ENCODE results near the gene SORL1.
"Not testable (repeated sequence)": the region's sequence is repeated elsewhere in the genome, so short reads cannot be mapped to it uniquely, and the experiment has no call there.

Gene SORL1

DNA sequence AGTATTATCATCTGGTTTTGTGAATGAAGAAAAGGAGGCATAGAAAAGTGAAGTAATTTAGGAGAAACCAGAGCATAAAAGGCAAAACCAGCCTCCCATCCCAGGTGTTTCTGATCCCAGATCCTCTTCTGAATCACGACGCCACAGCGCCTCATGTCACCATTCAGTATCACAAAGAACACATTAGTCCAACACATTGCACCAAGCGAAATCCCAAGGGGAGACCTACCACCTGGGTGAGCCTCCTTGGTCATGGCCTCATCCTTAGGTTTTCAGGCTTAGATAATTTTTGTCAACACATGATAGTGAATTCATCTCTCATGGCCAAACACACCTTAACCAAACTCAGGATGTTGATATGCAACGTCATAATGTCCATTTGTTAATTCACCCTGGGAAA is 182.2 kb downstream of the SORL1 start:
- DNase-seq = no peak

DNA sequence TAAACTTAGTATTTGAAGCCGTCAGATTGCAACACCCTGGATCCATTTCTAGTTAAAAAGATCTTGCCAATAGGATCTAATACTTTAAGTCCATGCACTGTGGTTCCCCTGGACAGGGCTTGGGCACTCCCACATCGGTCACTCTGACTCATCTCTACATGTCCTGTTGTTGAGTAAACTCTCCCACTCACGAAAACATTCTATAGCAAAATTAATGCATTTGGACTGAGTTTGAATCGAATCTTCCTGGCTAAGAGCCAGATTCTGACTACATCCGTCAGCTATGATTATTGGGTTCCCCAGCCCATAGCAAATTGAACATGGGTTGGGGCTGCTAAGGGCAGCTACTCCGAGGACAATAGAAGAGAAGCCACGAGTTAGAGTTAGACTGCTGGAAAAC is 182.8 kb downstream of the SORL1 start:
- DNase-seq = peak; percentile 87

DNA sequence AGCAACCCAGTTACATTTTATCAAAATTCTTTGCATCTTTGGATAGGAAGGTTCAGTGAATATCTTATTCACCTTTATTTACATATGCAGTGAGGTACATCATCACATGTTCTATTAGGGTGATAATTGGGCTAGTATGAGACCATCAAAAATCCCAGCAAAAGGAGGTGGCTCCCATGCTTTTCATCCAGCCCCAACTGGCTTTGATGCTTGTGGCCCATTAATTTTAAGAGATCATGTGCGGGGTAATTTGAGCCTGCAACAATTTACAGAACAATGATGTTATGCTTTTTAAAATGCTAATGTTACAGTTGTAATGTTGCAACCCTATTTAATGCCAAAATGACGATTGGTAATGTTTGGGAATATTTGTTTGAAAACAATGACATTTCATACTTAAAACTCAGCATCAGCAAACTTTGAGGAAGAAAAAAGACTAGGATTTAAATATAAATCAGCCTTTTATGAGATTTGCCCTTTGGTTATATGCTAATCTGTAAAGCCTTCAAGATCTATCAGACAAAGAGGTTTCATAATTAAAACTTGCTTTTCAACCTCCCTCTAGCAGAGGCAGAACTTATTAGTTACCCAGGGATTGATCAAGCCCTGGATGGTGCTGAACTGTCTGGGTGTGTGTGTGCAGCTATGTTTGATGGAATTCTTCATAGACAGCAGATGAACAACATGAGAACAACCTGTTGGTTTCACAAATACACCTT is 184.1 kb downstream of the SORL1 start:
- DNase-seq = no peak

DNA sequence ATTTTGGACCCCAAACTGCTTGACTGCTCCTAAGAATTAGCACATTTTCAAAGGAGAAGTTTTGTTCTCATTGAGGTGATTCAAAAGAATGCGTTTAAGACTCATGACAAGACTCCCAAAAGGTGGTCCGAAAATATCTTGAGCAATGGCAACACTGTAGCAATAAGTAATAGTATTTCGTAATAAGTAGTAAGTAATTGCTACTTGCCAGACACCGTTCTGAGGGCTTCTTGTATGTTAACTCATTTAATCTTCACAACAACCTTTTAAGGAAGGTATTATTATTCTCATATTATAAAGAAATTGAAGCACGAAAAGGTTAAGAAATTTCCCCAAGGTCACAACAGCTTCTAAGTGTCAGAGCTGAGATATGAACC is 184.7 kb downstream of the SORL1 start:
- DNase-seq = peak; percentile 16

DNA sequence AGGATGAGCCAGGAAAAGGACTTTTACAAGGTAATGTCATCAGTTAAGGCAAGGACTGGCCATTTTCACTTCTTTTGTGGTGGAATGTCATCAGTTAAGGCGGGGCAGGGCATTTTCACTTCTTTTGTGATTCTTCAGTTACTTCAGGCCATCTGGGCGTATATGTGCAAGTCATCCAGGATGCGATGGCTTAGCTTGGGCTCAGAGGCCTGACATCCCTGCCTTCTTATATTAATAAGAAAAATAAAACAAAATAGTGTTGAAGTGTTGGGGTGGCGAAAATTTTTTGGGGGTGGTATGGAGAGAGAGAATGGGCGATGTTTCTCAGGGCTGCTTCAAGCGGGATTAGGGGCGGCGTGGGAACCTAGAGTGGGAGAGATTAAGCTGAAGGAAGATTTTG is 185.5 kb downstream of the SORL1 start:
- DNase-seq = not testable (repeated sequence)

DNA sequence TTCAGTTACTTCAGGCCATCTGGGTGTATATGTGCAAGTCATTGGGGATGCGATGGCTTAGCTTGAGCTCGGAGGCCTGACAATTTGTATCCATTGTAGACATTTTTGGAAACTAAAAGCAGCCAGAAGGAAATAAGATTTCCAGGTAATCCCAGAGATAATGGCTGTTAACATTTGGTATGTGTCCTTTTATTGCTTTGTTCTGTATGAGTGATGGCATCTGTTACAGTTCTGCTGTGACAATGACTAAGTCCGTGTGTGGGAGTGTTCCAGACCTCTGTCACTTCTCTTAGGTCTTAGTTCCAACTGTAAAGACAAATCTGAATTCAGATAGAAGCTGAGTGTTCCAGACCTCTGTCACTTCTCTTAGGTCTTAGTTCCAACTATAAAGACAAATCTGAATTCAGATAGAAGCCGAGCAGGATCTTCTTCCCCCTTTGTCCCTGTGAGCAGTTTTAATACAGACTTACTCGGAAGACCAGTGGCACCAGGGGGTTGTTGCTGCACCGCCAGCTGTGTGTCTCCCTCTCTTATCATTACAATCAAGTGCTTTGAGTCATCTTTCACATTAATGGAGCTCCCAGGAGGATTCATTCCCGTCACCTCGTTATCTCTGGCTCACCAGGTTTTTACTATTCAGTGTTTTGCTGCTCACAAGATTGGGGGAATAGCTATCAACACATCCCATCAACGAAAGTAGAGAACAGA is 191.5 kb downstream of the SORL1 start:
- peak; percentile 68 for DNase-seq

DNA sequence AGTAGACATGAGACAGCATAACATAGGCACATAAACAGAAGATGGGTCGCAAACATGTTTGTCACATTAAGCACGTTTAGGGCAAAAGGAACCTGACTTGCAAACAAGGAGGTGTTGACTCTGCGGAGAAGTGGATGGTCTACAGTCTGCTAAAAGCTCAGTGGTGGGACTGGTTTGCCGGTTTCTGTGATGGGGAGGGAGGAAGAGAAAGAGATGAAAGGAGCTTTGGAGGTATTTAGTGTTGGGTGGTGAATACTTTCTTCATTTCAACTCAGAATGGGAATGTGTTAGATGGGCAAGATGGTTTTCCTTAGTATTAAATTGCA is 192.0 kb downstream of the SORL1 start:
- no peak for DNase-seq

DNA sequence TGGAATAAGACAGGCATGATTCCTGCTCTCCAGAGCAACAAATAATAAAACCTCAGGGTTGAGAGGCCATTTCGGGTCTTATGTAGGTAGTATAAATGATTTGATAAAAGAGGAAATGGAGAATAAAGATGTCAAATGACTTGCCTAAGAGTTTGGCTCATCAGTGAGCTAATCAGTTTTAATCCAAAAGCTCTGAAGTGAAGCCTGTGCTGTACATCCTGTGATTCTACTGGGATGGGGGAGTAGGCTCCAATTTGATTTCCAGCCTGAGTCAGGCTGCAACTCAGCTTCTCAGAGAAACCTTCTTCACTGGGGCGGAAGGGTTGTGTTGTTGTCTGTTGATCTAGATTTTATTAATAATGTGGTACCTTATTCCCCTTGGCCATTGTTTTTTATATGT is 192.9 kb downstream of the SORL1 start:
- DNase-seq = peak; percentile 47

DNA sequence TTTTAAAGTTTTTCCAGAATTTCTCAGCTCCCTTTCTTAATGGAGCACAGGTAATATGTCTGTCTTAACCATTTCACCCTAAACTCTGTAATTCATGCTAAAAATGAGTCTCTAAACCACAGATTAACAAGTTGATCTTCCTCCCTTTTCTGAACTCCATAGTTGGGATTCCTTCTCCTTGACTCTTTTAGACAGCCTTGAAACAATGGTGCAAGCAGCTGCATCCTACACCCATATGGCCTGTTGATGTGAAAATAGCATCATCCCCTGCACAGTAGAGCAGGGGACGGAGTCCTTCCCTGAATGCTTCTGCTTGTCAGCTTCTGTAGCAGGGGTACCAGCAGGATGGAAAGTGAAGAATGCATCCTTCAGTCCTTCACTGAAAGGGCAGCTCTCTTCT is 193.5 kb downstream of the SORL1 start:
- no peak for DNase-seq

DNA sequence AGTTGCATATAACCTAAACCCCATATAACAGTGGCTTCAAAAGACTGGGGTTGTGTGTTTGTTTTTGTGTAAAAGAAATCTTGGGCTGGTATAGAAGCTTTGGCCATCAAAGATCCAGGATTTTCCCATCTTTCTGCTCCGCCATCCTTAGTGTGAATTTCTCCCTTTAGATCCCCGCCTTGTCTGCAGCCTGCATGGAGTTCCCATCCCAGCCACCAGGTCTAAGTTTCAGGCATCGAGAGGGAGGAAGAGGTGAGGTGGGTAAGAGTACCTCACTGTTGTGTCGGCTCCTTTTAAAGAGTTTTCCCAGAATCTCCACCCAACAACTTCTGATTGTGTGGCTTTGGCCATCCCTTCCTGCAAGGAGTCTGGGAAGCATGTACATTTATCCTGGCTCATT is 196.2 kb downstream of the SORL1 start:
- DNase-seq = no peak

DNA sequence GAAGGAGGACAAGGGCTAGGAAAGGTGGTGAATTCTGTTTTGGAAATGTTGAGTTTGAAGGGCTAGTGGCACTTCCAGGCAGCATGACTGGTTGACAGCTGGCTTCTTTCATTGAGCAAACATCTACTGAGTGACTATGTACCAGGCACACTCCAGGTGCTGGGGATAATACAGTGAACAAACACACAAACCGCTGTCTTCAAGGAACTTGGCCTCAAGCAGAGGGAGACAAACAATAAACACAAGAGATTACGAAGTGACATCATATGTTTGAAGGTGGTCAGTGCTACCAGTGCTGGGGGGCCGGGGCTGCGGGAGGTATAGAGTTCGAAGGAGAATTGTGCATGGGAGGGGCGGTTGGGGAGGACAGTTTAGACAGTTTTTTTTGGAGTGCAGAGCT is 197.7 kb downstream of the SORL1 start:
- no peak for DNase-seq

DNA sequence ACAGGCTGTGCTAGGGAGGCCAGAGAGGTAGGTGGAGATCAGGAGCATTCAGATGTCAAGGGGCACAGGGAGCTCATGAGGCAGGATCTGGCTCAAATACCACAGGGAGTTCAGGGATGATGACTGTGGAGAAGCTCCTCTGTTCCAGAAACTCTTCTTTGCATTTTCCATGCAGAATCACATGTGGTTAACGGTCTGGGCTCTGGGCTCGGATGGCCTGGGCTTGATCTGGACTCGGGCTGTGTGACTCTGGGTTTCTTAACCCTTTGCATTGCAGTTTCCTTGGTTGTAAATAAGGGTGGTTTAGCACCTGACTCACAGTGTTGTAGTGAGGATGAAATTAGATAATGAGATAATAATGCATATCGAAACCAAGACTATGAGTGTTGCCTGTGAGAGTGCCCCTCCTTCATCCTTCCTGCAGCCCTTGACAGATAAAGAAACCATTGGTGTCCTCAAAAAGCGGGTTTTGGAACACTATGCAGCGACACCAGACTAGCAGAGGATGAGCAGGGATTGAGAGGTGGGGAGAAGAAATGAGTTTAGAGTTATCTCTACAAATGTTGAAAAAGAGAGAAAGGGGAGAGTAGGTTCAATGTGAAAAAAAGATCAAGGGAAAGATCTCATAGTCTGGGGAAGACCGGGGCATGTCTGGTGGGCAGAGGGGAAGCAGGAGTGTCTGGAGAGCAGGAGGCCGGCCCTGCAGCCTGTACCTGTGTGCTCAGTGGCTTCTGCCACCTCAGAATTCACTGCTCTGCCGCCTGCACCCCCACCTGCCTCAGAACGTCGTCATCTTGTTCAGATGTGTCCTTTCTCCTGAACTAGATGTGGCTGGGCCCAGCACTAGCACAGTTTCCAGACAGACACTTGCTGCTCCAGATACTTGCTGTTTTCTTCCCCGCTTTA is 198.5 kb downstream of the SORL1 start:
- DNase-seq = no peak

DNA sequence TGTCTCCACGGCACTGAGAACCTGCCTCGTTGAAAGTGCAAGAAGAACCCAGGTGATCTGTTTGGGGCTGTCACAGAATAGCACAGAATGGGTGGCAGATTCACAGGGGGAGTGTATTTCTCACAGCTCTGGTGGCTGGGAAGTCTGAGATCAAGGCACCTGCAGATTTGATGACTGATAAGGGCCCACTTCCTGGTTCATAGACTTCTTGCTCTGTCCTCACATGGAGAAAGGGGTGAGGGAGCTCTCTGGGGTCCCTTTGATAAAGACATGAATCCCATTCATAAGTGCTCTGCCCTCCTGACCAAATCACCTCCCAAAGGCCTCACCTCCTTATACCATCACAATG is 199.1 kb downstream of the SORL1 start:
- no peak for DNase-seq

DNA sequence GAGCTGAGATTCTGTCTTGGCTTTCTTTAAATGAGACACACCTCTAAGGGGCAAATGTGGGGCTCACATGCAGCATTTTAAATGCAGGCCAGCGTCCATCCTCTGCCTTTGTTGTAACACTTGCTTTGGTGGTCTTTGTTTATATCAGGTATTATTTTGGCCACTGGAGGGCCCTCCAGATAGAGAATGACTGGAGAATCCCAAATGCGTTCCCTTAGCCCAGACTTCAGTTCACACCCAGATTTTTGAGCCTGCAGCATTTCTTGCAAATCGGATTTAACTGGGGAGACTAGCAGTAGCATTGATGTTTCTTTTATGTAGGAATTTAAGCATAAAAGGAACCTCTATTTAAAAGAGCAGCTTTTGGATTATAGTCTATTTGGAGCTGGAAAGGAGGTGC is 200.9 kb downstream of the SORL1 start:
- DNase-seq = no peak

DNA sequence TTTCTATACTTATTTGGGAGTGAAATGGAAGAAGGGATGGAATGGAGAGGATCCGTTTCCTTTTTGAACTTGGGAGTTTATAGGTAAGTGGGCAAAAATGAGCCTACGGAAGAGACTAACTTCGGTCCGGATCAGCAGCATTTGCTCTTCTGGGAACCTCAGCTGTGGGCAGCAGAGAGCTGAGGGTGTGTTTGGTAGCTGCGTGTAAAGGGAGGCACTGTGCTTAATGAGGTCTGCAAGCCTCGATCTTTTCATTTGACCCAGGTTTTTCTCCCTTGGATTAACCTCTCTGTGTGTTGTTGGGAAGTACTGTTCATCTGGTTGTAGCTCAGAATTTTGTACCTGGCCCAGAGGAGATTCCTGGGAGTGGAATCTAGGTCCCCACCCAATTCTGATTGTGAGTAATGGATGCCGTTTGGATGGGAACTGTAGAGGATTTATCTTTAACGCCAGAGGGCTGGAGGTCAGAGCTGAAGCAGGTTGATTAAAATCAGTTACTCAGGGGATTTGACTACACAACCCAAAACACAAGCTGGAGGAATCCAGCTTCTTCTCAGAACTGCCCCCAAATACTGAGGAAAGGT is 202.2 kb downstream of the SORL1 start:
- DNase-seq = no peak

DNA sequence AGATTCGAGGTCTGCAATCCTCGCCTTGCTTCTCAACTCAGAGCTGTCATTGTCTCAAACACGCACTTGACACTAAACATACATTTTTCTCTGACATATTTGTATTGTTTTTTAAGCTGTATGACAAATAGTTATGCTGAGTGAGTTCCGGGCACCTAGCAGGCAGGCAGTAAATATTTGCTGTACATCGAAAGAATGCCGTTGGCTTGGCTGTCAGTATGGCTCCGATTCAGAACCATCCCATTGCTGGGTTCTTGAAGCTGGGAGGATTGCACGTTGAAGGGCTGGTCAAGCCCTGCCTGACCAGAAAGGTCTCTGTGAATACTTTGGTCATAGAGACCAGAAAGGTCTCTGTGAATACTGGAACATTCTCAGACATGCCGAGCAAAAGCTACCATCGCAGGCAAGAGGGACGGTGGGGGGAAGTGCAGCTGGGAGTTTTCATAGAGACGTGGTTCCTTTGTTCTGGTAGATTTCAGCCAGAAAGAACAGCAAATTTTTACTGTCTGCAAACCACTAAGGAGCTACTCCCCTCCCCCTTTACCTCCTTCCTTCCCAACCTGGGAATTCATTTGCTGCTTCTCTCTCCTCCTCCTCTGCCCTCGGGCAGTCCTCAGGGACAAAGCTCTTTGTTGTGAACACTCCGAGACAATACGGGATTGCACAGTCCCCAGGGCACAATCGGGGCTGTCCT is 202.9 kb downstream of the SORL1 start:
- DNase-seq = no peak

DNA sequence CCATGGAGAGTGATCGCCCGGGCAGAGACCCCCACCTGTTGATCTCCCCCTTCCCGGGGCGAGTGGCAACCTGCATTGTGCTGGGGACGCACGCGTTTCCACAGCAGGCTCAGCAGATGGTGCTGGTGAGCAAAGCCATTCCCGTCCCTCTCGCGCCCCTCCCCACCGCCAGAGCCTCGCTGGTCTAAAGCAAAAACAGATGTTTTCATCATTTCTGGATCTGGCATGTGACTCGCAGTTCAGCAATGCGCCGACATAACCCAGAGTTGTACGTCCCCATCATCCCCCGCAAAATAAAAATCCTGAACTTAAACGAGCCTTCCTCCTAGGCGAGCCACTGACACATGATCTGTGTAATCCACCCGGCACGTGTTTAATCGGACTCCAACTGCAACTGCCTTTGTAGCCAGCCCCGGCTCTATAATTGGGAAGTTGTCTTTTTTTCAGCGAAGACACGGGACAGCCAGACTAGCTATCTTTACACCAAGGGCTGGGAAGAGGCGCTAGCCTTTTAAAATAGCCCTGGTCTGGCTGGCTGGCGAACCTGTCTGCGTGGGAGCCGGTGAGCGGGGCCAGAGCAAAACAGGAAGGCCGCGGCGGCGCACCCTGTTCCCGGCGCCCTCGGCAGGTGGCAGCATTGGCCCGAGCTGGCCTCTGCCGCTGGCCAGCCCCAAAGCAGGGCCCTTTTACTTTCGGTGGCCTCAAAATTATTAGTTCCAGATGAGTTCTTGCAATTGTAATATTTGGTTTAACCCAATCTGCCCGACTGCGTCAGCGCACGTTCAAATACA is 203.6 kb downstream of the SORL1 start:
- peak; percentile 79 for DNase-seq

DNA sequence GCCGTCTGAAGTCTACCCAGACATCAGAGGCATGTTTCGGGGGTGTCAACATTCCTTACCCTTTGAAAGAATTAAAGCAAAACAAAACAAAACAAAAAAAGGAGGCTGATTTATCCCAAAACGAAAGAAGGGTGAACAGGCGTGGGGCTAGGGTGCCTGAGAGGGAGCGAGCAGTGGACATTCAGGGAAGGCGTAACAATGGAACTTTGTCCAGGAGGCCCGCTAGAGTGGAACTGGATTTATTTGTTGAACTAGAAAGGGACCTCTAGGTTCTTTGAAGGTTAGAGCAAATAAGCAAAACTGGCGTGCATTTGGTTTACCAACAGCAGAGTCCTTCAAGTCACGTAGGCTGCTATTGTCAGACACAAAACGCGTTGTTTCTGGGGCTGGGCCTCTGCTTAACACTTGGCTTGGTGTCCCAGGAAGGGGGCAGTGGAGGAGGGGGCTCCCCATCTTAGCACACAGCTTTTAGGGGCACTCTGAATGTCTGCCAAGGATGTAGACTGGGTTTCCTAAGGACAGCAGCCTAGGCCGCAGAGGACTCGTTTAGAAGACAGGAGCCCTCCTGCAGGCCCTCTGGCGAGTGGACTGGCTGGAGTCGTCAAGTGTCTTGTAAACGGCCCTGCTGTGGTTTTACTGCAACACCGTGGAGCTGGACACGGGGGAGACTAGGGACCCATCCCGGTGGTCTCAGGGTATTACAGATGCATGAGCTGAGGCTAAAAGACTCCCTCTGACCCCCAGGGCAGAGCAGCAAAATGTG is 204.4 kb downstream of the SORL1 start:
- DNase-seq = no peak

DNA sequence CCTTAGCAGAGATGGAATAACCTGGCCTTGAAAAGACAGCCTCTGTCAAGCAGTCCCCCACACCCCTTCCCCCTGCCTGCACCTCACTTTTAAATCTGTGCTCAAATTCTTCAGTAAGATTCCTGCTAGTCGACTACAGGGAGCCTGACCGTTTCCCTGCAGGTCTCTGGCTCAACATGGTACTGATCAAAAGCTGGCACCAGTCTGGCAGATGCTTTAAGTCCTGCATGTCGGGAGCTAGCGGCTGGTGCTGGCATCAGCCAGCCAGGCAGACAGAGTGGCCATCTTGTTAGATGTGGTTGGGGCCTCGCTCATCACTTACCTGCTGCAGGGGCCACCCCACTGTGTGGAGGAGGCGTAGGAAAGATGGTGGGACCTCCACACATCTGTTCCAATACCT is 205.0 kb downstream of the SORL1 start:
- DNase-seq = no peak

DNA sequence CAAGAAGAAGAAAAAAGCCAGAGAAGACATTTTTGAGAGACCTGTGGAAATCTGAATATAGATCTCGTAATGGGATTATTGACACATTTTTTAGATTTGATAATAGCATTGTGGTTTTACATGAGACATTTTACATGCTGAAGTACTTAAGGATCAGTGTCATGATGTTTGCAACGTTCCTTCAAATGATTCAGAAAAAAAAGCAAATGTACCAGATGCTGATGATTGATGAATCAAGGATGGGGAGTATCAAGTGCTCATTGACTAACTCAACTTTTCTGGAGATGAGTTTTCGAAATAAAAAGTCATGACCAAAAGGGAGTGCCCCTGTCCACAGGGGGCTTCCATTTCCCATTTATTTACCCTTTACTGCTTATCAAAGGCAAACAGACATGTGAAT is 207.7 kb downstream of the SORL1 start:
- DNase-seq = no peak

DNA sequence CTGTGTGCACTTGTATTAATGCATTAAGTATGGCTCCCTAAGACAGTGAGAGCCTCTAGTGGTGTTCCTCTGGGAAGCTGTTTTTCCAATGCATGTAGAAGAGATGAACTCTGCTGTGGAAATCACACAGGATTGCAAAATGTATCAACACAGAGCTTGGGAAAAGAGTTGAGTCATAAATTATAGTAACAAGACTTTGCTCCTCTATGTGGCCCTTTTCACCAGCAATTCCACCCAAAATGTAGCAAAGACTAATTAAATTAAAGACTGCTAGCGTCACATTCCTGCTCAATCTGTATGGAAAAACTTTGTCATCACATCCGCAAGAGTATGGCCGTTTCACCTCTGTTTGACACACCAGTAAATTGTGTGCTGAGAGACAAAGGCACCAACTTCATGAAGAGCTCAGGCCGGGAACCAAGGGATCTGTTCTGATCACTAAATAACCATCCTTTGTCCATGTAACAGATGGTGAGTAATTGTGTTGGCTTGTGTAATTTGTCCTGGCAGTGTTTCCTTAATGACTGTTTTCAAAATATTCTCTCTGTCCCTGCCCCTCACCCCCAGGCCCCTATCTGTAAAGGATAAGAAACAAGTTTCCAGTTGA is 209.9 kb downstream of the SORL1 start:
- no peak for DNase-seq
